Lower leg skin (tissue), 4 donors: ENCODE results near the gene CYP19A1. TPM values are rescaled to one million over a fixed set of nuclear protein-coding genes. Genes with fewer than 3 reads are reported as not detected.

Experiments
- DNase-seq, 2 donors: peaks; one replicate each; pipeline ENCODE4 v3.0.0-alpha.2; 2019; ENCODE audit warnings: low spot score in 2 of 2
- H3K4me3 ChIP-seq: fragments of 200-600 bp; sonication (generic); 2 replicates; pipeline ENCODE4 v1.5.1; 2017; ENCODE audit warnings: mild to moderate bottlenecking, low read depth; ENCODE audit not compliant: poor library complexity, severe bottlenecking
- POLR2A ChIP-seq, 2 donors: fragments of 450-650 bp; IDR thresholded peaks; one replicate each; pipeline ENCODE4 v1.6.1; 2016 to 2017; ENCODE audit warnings: antibody characterized with exemption in 2 of 2, mild to moderate bottlenecking in 1 of 2, moderate library complexity in 1 of 2
- WGBS, 2 donors: methylation state at CpG; one replicate each; pipeline ENCODE4 v1.1.5; 2018; 5-methylcytosine and 5-hydroxymethylcytosine counted together
- intact Hi-C: fragments of 100-400 bp; cut with DNase I; formaldehyde crosslinking; loops from one replicate; pipeline ENCODE4 v1.15.0; 2023; ENCODE audit warnings: low total_unique reads
- total RNA-seq, 4 donors: library from RNA; depleted of rRNA; stranded (reverse); fragments of >200 nt; gene quantifications; one replicate each; pipeline ENCODE4 v1.1.0, GENCODE V29; 2016
- TF ChIP-seq, protein P1 (sequence below), 3 donors: fragments of 450-650 bp; IDR thresholded peaks; one replicate each; pipeline ENCODE4 v1.5.1; 2016; ENCODE audit warnings: antibody characterized with exemption in 3 of 3, mild to moderate bottlenecking in 3 of 3, moderate library complexity in 2 of 3

Gene CYP19A1
- total RNA-seq, 4 donors from 2014 or later = 0.51 to 6.2 (median 2.6) TPM

- no peak overlapping the region for H3K4me3 ChIP-seq
- no peak for DNase-seq
- WGBS, 2 donors = 70 to 71% methylated on average over 10 of the region's 10 CpGs
- intact Hi-C loops = no loop called here
- no peak for TF ChIP-seq POLR2A (IDR thresholded peaks at IDR 0.05)
- TF ChIP-seq, protein P1, sequence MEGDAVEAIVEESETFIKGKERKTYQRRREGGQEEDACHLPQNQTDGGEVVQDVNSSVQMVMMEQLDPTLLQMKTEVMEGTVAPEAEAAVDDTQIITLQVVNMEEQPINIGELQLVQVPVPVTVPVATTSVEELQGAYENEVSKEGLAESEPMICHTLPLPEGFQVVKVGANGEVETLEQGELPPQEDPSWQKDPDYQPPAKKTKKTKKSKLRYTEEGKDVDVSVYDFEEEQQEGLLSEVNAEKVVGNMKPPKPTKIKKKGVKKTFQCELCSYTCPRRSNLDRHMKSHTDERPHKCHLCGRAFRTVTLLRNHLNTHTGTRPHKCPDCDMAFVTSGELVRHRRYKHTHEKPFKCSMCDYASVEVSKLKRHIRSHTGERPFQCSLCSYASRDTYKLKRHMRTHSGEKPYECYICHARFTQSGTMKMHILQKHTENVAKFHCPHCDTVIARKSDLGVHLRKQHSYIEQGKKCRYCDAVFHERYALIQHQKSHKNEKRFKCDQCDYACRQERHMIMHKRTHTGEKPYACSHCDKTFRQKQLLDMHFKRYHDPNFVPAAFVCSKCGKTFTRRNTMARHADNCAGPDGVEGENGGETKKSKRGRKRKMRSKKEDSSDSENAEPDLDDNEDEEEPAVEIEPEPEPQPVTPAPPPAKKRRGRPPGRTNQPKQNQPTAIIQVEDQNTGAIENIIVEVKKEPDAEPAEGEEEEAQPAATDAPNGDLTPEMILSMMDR (IDR thresholded peaks at IDR 0.05) = no peak
Measured at GRCh38 chr15:51367322-51367976, 29.1 kb upstream of the CYP19A1 start.

DNA sequence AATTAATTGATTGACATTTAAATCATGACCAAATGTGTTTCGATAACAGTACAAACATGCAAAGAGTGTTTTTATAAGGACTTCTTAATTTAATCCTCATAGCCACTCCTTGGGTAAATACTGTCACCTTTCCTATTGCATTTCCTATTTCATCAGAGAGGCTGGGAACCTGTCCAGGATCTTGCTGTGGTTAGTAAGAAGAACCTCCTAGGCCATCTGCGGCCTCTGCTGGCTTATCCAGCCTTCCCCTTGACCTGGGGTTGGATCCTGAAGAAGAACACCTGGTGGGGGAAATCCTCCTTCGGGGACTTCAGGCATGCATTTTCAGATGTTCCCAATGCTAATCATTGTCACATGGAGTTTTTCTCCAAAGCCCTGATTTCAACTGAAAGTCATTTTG, 28.5 kb upstream of the CYP19A1 start:
- no peak for TF ChIP-seq POLR2A (IDR thresholded peaks at IDR 0.05)
- TF ChIP-seq, protein P1 (IDR thresholded peaks at IDR 0.05) = no peak
- 50 to 64% methylated on average over 3 of the region's 3 CpGs for WGBS, 2 donors
- intact Hi-C loops = no loop called here

GRCh38 chr15:51366071-51366470, 27.7 kb upstream of the CYP19A1 start:
- H3K4me3 ChIP-seq = no peak overlapping the region
- intact Hi-C loops = no loop called here
- TF ChIP-seq, protein P1 (IDR thresholded peaks at IDR 0.05) = no peak
- TF ChIP-seq POLR2A (IDR thresholded peaks at IDR 0.05) = no peak
- WGBS, 2 donors = 72 to 73% methylated on average over 5 of the region's 5 CpGs
- no peak for DNase-seq

More for the DNA sequence above, 28.5 kb upstream of the CYP19A1 start:
- no peak overlapping the region for H3K4me3 ChIP-seq
- peak in 1 of 2 donors; percentile 75 for DNase-seq

- H3K4me3 ChIP-seq = no peak overlapping the region
- TF ChIP-seq, protein P1 (IDR thresholded peaks at IDR 0.05) = no peak
- TF ChIP-seq POLR2A (IDR thresholded peaks at IDR 0.05) = no peak
- WGBS, 2 donors = 87 to 88% methylated on average over 6 of the region's 6 CpGs
- DNase-seq = no peak
- intact Hi-C loops = no loop called here
Measured at GRCh38 chr15:51365417-51365816, 27.0 kb upstream of the CYP19A1 start.

DNA sequence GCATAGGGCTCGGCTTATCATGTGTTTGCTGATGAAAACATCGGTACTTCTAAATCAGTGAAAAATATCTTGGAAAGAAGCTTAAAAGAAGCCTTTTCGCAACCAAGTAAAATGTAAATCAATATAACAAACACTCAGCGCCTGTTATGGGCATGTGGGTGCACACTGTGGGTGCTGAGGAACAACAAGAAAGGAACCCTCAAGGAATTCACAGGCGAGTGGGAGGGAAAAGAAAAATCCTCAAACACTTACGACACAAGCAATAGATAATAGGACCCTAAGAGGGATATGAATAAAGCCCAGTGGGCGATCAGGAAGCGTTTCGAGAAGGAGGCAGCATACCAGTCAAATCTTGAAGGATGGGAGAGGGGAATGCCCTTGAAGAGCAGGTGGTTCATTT, 25.0 kb upstream of the CYP19A1 start:
- no peak overlapping the region for H3K4me3 ChIP-seq
- TF ChIP-seq POLR2A (IDR thresholded peaks at IDR 0.05) = no peak
- 59 to 64% methylated on average over 9 of the region's 9 CpGs for WGBS, 2 donors
- intact Hi-C loops = no loop called here
- DNase-seq = no peak

DNA sequence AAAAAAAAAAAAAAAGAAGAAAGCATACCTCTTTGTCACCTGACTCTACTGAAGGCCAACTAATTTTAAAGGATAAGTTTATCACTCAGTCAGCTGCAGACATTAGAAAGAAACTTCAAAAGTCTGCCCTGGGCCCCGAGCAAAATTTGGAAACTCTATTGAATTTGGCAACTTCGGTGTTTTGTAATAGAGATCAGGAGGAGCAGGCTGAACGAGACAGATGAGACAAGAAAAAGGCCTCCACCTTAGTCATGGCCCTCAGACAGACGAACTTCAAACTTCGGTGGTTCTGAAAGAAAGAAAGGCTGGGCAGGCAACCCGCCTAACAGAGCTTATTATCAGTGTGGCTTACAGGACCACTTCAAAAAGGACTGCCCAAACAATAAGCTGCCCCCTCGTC, 21.6 kb upstream of the CYP19A1 start:
- intact Hi-C loops = no loop called here
- WGBS, 2 donors = 41 to 48% methylated on average over 7 of the region's 7 CpGs
- no peak for DNase-seq

More for the DNA sequence above, 21.6 kb upstream of the CYP19A1 start:
- TF ChIP-seq POLR2A (IDR thresholded peaks at IDR 0.05) = no peak
- TF ChIP-seq, protein P1 (IDR thresholded peaks at IDR 0.05) = no peak
- no peak overlapping the region for H3K4me3 ChIP-seq
